Head of caudate nucleus (tissue), 42 donors: ENCODE measurements around the gene OR2AJ1.

Source experiments
- DNase-seq, 42 donors: peaks; one replicate each; pipeline versions ENCODE4 v3.0.0 to v3.0.0-alpha.2; 2020 to 2021; ENCODE audit warnings: mixed read lengths in 7 of 42
- intact Hi-C: fragments of 100-400 bp; cut with DNase I; formaldehyde crosslinking; loops from one replicate; pipeline ENCODE4 v1.15.0; 2022

OR2AJ1 gene

DNA sequence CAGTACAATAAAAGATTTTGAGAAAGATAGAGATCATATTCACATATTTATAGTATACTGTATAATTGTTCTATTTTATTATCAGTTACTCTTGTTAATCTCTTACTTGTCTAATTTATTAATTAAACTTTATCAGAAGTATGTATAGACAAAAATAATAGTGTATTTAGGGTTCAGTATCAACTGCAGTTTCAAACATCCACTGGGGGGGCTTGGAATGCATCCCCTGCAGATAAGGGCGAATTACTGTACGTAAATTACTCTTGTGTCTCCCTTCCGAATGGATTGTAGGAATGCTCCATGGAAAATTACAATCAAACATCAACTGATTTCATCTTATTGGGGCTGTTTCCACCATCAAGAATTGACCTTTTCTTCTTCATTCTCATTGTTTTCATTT is 23.9 kb downstream of the OR2AJ1 start, which contains the start of gene OR2L8:
TSS of gene OR2L8 (plus strand) at position 301 of the 400 bp plus-strand sequence. CDS start at position 301, 0 bp downstream.
- no peak for DNase-seq
- intact Hi-C loops: no loop called here

DNA sequence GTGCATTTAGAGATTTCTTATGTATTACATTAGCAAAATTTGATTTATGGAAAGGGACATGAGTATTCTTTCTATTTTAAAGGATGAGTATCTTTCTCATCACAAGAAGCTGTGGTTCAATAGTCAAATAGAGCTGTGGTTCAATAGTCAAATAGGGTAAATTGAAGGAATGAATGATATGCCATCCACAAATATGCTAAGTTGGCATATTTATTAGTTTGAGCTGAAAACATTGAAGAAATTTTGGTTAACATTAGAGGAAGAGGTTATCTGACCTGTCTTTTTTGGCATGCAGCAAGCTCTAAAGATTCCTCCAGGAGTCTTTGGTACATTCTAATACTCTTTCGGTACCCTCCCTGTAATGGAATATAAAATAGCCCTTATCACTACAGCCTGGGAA is 28.7 kb downstream of the OR2AJ1 start:
- no peak for DNase-seq
- intact Hi-C loops: no loop called here

DNA sequence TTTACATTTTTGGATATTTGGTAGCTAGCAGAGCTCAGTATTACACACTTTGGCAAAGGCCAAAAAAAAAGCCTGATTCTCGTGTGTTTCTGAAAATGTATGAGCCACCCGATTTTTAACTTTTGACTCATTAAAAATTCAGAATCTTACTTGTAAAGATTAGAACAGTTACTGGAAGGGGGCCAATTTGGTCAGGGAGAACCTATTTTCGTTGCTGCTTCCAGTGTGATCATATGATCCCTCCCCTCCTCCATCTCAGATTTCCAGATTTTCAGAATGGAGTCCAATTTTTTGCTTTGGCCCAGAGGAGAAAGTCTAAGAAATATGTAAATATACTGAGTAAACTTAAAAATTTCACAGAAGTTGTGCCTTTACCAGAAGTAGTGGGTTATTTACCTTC is 37.1 kb downstream of the OR2AJ1 start:
- intact Hi-C loops: no loop called here
- no peak for DNase-seq

DNA sequence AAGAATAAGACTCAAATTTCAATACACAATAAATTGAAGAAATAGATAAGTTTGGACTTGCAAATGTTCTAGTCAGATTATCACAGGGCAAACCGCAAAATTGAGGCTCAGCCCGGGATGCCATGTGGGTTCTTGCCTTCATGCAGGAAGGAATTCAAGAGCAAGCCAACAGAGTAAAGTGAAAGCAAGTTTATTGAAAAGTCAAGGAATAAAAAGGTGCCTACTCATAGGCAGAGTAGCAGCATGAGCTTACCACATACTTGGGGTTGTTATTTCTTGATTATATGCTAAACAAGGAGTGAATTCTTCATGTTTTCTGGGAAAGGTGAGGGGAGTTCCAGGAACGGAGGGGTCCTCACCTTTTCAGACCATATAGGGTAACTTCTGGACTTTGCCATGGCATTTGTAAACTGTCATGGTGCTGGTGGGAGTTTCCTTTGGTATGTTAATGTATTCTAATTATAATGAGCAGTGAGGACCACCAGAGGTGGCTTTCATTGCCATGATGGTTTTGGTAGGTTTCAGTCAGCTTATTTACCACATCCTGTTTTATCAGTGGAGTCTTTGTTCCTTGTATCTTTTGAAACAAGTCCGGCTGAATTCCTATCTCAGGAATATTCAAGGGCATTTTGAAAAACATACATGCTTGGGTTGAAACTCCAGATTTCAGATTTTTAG is 38.4 kb downstream of the OR2AJ1 start:
- DNase-seq: no peak
- intact Hi-C loops: no loop called here

DNA sequence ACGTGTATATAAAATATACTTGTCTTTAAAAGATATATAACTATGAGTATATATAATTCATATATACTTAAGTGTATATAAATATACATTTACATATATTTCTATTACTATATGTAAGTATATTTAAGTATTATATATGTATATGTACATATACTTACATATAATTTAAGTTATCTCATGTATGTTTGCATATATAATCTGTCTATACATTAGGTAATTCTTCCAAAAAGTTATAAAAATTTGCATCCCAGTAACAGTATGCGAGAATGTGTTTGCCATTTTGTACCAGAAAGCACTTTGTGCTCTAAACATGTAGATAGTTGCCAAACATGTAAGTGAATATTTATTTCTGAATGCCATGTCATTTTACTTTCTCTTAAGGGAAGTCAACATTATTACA is 40.2 kb downstream of the OR2AJ1 start, which contains the start of gene OR2AK2:
TSS of gene OR2AK2 (plus strand) at position 301 of the 400 bp plus-strand sequence. CDS start 144 bp downstream, outside the sequence.
- intact Hi-C loops: no loop called here
- no peak for DNase-seq

DNA sequence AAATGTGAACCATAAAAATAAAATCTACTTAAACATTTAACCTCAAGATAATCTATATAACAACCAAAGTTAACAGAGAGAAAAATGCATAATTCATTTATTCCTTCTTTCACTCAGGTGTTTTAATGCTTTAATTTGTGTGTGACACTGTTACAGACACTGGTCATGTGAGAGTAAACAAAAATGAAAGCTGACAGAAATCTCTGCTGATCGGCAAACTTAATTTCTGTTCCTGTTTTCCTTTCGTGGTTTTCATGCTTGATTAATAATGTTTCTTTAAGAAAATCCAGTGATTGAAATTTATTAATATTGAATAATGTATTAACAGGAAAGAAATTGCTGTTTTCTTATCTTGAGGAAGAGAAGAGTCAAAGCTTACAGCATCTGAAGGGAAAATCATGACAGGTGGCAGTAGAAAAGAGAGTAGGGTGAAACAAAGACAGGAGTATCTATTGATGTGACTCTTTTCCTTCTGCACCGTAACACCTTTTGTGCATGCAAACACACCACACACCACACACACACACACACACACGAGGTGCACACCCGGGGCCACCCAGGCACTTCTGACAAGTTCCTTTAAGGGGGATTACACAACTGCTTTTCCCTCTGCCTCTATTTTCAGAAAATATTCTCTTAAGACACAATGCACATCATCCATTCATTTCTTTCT is 42.0 kb downstream of the OR2AJ1 start:
- no peak for DNase-seq
- intact Hi-C loops: no loop called here
